CD14-positive monocyte (primary cell): ENCODE data around the gene SH3BGR. TPM values are rescaled to one million over a fixed set of nuclear protein-coding genes. Genes with fewer than 3 reads are reported as not detected.
A peak's percentile ranks its signal among the peaks of the same experiment; 100 is the strongest.
"Not testable (repeated sequence)": the region's sequence is repeated elsewhere in the genome, so short reads cannot be mapped to it uniquely, and the experiment has no call there.

Experiments used
- DNase-seq, 3 donors: peaks; one replicate each; pipeline ENCODE4 v3.0.0-alpha.2; 2011 to 2022
- H2AFZ ChIP-seq: 2 replicates; pipeline ENCODE4 v1.6.0; 2012; ENCODE audit warnings: mild to moderate bottlenecking, low read depth, low read length, inconsistent platforms; ENCODE audit not compliant: insufficient read depth, poor library complexity, severe bottlenecking
- H3K27ac ChIP-seq, 2 donors: 1 replicate in 1 of 2; 2 replicates in 1 of 2; pipeline ENCODE4 v1.5.1; 2012 to 2013; ENCODE audit warnings: low read length in 2 of 2, control low read depth in 1 of 2, inconsistent platforms in 1 of 2, low read depth in 1 of 2, mild to moderate bottlenecking in 1 of 2
- H3K27me3 ChIP-seq, 2 donors: one replicate each; pipeline versions ENCODE4 v1.6.0 to v1.6.1; 2011 to 2013; ENCODE audit warnings: low read length in 2 of 2; ENCODE audit not compliant: control insufficient read depth in 2 of 2, insufficient read depth in 2 of 2
- H3K36me3 ChIP-seq, 2 donors: replicated peaks in 1 of 2; 1 replicate in 1 of 2; 2 replicates in 1 of 2; pipeline versions ENCODE4 v1.5.1 to v1.6.1; 2012 to 2013; ENCODE audit warnings: low read length in 2 of 2, control low read depth in 1 of 2, inconsistent platforms in 1 of 2, mild to moderate bottlenecking in 1 of 2; ENCODE audit not compliant: insufficient read depth in 2 of 2, control insufficient read depth in 1 of 2
- H3K4me1 ChIP-seq, 2 donors: 1 replicate in 1 of 2; 2 replicates in 1 of 2; pipeline versions ENCODE4 v1.5.1 to v1.6.1; 2012 to 2013; ENCODE audit warnings: low read length in 2 of 2, control low read depth in 1 of 2, inconsistent platforms in 1 of 2, mild to moderate bottlenecking in 1 of 2, moderate library complexity in 1 of 2; ENCODE audit not compliant: insufficient read depth in 2 of 2, control insufficient read depth in 1 of 2
- H3K4me2 ChIP-seq: replicated peaks from 2 replicates; pipeline ENCODE3; 2012; ENCODE audit warnings: low read length, moderate library complexity, mild to moderate bottlenecking; ENCODE audit not compliant: poor library complexity, severe bottlenecking; ENCODE audit errors: extremely low read depth
- H3K4me3 ChIP-seq, 3 experiments: fragments of 200-600 bp in 1 of 3; sonication (generic) in 1 of 3; replicated peaks in 1 of 3; 1 replicate in 2 of 3; 2 replicates in 1 of 3; pipeline ENCODE4 v1.5.1; 2011 to 2013; ENCODE audit warnings: low read length in 3 of 3, mild to moderate bottlenecking in 3 of 3, control low read depth in 2 of 3, low read depth in 2 of 3, inconsistent platforms in 1 of 3, moderate library complexity in 1 of 3
- H3K79me2 ChIP-seq: 2 replicates; pipeline ENCODE4 v1.6.0; 2012; ENCODE audit warnings: mild to moderate bottlenecking, control low read depth, inconsistent platforms, low read length, moderate library complexity; ENCODE audit not compliant: insufficient read depth
- H3K9ac ChIP-seq: 2 replicates; pipeline ENCODE4 v1.6.0; 2017; ENCODE audit warnings: low read length, mild to moderate bottlenecking; ENCODE audit not compliant: insufficient read depth, poor library complexity, severe bottlenecking
- H3K9me3 ChIP-seq, 2 donors: replicated peaks in 1 of 2; 1 replicate in 1 of 2; 2 replicates in 1 of 2; pipeline versions ENCODE4 v1.5.1 to v1.6.1; 2012 to 2013; ENCODE audit warnings: low read length in 2 of 2, control low read depth in 1 of 2; ENCODE audit not compliant: control insufficient read depth in 1 of 2, insufficient read depth in 1 of 2
- H4K20me1 ChIP-seq: 2 replicates; pipeline ENCODE4 v1.6.0; 2012; ENCODE audit warnings: mild to moderate bottlenecking, low read length, control low read depth, moderate library complexity; ENCODE audit not compliant: insufficient read depth
- H3K27ac Mint-ChIP-seq, 7 donors: one replicate each; pipeline ENCODE4 v1.8.0; 2020; ENCODE audit warnings: mild to moderate bottlenecking in 7 of 7, mixed read lengths in 7 of 7, moderate library complexity in 6 of 7, inconsistent platforms in 2 of 7
- H3K27me3 Mint-ChIP-seq, 3 donors: one replicate each; pipeline ENCODE4 v1.8.0; 2021 to 2022; ENCODE audit warnings: low read depth in 3 of 3, mild to moderate bottlenecking in 3 of 3, mixed read lengths in 3 of 3, moderate library complexity in 3 of 3, inconsistent platforms in 1 of 3
- H3K36me3 Mint-ChIP-seq, 2 donors: one replicate each; pipeline ENCODE4 v1.8.0; 2020; ENCODE audit warnings: mixed read lengths in 2 of 2, inconsistent platforms in 1 of 2, mild to moderate bottlenecking in 1 of 2
- H3K4me1 Mint-ChIP-seq: one replicate; pipeline ENCODE4 v1.8.0; 2020; ENCODE audit warnings: mild to moderate bottlenecking, mixed read lengths
- H3K4me3 Mint-ChIP-seq, 2 donors: one replicate each; pipeline ENCODE4 v1.8.0; 2020; ENCODE audit warnings: mild to moderate bottlenecking in 2 of 2, mixed read lengths in 2 of 2, moderate library complexity in 1 of 2
- H3K9me3 Mint-ChIP-seq, 7 donors: one replicate each; pipeline ENCODE4 v1.8.0; 2020 to 2022; ENCODE audit warnings: mixed read lengths in 7 of 7, mild to moderate bottlenecking in 6 of 7, moderate library complexity in 6 of 7, inconsistent platforms in 2 of 7
- CTCF ChIP-seq: fragments of 200-600 bp; IDR thresholded peaks from one replicate; pipeline ENCODE4 v1.8.0; 2022; ENCODE audit warnings: antibody characterized with exemption, mild to moderate bottlenecking
- WGBS: methylation state at CpG from one replicate; pipeline ENCODE4 v1.1.5; 2013; ENCODE audit warnings: missing lambda C conversion rate; ENCODE audit not compliant: insufficient coverage; 5-methylcytosine and 5-hydroxymethylcytosine counted together
- intact Hi-C, 2 donors: fragments of 100-400 bp; cut with micrococcal nuclease; formaldehyde crosslinking; loops; one replicate each; pipeline versions ENCODE4 v1.15.0 to v1.15.1; 2023
- polyA minus RNA-seq: library from RNA; depleted of rRNA, polyadenylated mRNA; stranded (reverse); fragments of >200 nt; gene quantifications from 2 replicates; pipeline ENCODE4 v1.2.3, GENCODE V29; 2012
- polyA plus RNA-seq, 3 donors: library from polyadenylated mRNA; depleted of rRNA in 1 of 3; unstranded in 2 of 3; stranded (reverse) in 1 of 3; fragments of 300-500 nt in 2 of 3; fragments of >200 nt in 1 of 3; fragmentation: Illumina TruSeq in 2 of 3; gene quantifications; 1 replicate in 2 of 3; 2 replicates in 1 of 3; pipeline ENCODE4 v1.2.3, GENCODE V29; 2012 to 2021
- total RNA-seq, 12 experiments: library from RNA in 1 of 12; stranded (reverse) in 1 of 12; fragments of 120-200 nt in 1 of 12; gene quantifications; one replicate each; pipeline ENCODE4 v1.2.4 and lab custom pipeline; 2013 to 2026; ENCODE audit warnings: mixed read lengths in 6 of 12, inconsistent platforms in 1 of 12

The SH3BGR gene
- 0.65 TPM for total RNA-seq (2013)
- polyA plus RNA-seq (under 1 TPM in 2 of 3 donors, not detected in 1; 0.36 to 0.72 TPM), polyA minus RNA-seq (not detected in 2 replicates), total RNA-seq (lab: John Stamatoyannopoulos, UW) (0 to 0.25 (median 0.06) reads per million in 11 experiments)

GRCh38 chr21:39451332-39452206 is at the start of gene SH3BGR:
Gene SH3BGR, plus strand, starts transcription at chr21:39451970. Its CDS starts 127 bp downstream, at chr21:39452097.
- H3K27ac ChIP-seq: no peak within 1 kb of the TSS
- H3K9ac ChIP-seq: no peak within 1 kb of the TSS
- DNase-seq: no peak
- no peaks in the 10 kb centered on the region for H4K20me1 ChIP-seq
- H3K4me3 ChIP-seq: no peak within 1 kb of the TSS
- H3K9me3 ChIP-seq: no peaks in the 10 kb centered on the region
- H3K4me1 ChIP-seq: no peaks in the 10 kb centered on the region
- Mint-ChIP-seq H3K4me1 (peaks cover 1% of the 10 kb centered on the region), H3K27ac (peak within 1 kb of the TSS in 1 of 7 donors; percentile 18), H3K27me3 (peaks cover 2 to 6% (median 4%) of the 10 kb centered on the region in 3 donors), H3K4me3 (no peak within 1 kb of the TSS), H3K9me3 (peaks cover 0 to 3% (median 0%) of the 10 kb centered on the region in 7 donors), H3K36me3 (no peaks in the 10 kb centered on the region)
- no peaks in the 10 kb centered on the region for H3K36me3 ChIP-seq
- H2AFZ ChIP-seq: no peak within 1 kb of the TSS
- H3K4me2 ChIP-seq: no peak within 1 kb of the TSS
- H3K79me2 ChIP-seq: no peaks in the 10 kb centered on the region
- no peaks in the 10 kb centered on the region for H3K27me3 ChIP-seq
- intact Hi-C loops: no loop called here
- TF ChIP-seq CTCF: no peak
- 96% methylated on average over 3 of the region's 15 CpGs for WGBS

- Mint-ChIP-seq H3K4me3 (no peak overlapping the region), H3K27me3 (no peaks in the 10 kb centered on the region), H3K4me1 (no peaks in the 10 kb centered on the region), H3K9me3 (peaks cover 0 to 10% (median 6%) of the 10 kb centered on the region in 7 donors), H3K36me3 (peaks cover 21 to 33% of the 10 kb centered on the region in 2 donors), H3K27ac (no peak overlapping the region)
- Histone ChIP-seq H3K4me1 (no peaks in the 10 kb centered on the region), H3K4me3 (no peak overlapping the region), H4K20me1 (no peaks in the 10 kb centered on the region), H3K27ac (no peak overlapping the region), H2AFZ (no peak overlapping the region), H3K79me2 (no peaks in the 10 kb centered on the region), H3K36me3 (no peaks in the 10 kb centered on the region), H3K27me3 (no peaks in the 10 kb centered on the region), H3K9ac (no peak overlapping the region), H3K9me3 (peaks cover 0 to 9% of the 10 kb centered on the region in 2 donors), H3K4me2 (no peak overlapping the region)
- no peak for TF ChIP-seq CTCF
- no peak for DNase-seq
- no CpG with 5 or more reads among the region's 2 CpGs for WGBS
- intact Hi-C loops: no loop called here
Observed at GRCh38 chr21:39406065-39406464, 45.7 kb upstream of the SH3BGR start.

- H3K79me2 ChIP-seq, H3K4me2 ChIP-seq, H3K4me3 ChIP-seq, H3K4me1 ChIP-seq, H3K4me1 Mint-ChIP-seq, H4K20me1 ChIP-seq, H3K9me3 Mint-ChIP-seq, H3K27ac ChIP-seq, H3K36me3 Mint-ChIP-seq, H3K4me3 Mint-ChIP-seq, H3K27me3 Mint-ChIP-seq, intact Hi-C loops, H3K9me3 ChIP-seq, H3K9ac ChIP-seq, H3K36me3 ChIP-seq, H2AFZ ChIP-seq, DNase-seq, H3K27me3 ChIP-seq: not testable (repeated sequence)
- peak overlapping the region in 1 of 7 donors; percentile 40 for H3K27ac Mint-ChIP-seq
- WGBS: 93% methylated on average over 2 of the region's 5 CpGs
Observed at GRCh38 chr21:39419204-39419603, 32.6 kb upstream of the SH3BGR start.
